Skeletal muscle satellite cell (primary cell): ENCODE results near the gene NR1I2.

Experiments
- H3K27me3 ChIP-seq: 2 replicates; pipeline ENCODE4 v1.7.0; 2013; ENCODE audit warnings: low read length; ENCODE audit not compliant: control insufficient read depth, insufficient read depth
- H3K36me3 ChIP-seq: 2 replicates; pipeline ENCODE4 v1.7.0; 2013; ENCODE audit warnings: mild to moderate bottlenecking, control low read depth, low read length; ENCODE audit not compliant: insufficient read depth
- H3K4me1 ChIP-seq: 2 replicates; pipeline ENCODE4 v1.7.0; 2013; ENCODE audit warnings: low read length; ENCODE audit not compliant: control insufficient read depth, insufficient read depth
- H3K4me2 ChIP-seq: 2 replicates; pipeline ENCODE4 v1.7.0; 2013; ENCODE audit warnings: mild to moderate bottlenecking, low read length
- H3K4me3 ChIP-seq: 2 replicates; pipeline ENCODE4 v1.7.0; 2013; ENCODE audit warnings: low read length
- H3K9ac ChIP-seq: 2 replicates; pipeline ENCODE4 v1.7.0; 2013; ENCODE audit warnings: mild to moderate bottlenecking, low read depth, low read length, moderate library complexity
- H3K9me3 ChIP-seq: replicated peaks from 2 replicates; pipeline ENCODE4 v1.7.0; 2013; ENCODE audit warnings: mild to moderate bottlenecking, control low read depth, low read length

NR1I2 gene

GRCh38 chr3:119782460-119782859, 559 bp downstream of the NR1I2 start:
- no peak overlapping the region for H3K9ac ChIP-seq
- H3K4me3 ChIP-seq = no peak overlapping the region
- peaks cover 23% of the 10 kb centered on the region for H3K4me1 ChIP-seq
- H3K4me2 ChIP-seq = no peak overlapping the region
- H3K27me3 ChIP-seq = no peaks in the 10 kb centered on the region
- H3K9me3 ChIP-seq = no peaks in the 10 kb centered on the region
- no peaks in the 10 kb centered on the region for H3K36me3 ChIP-seq

- Histone ChIP-seq H3K4me2 (no peak overlapping the region), H3K4me1 (peaks cover 19% of the 10 kb centered on the region), H3K9ac (no peak overlapping the region), H3K36me3 (no peaks in the 10 kb centered on the region), H3K9me3 (no peaks in the 10 kb centered on the region), H3K4me3 (no peak overlapping the region), H3K27me3 (no peaks in the 10 kb centered on the region)
Observed at GRCh38 chr3:119783255-119783654, 1.4 kb downstream of the NR1I2 start.

- Histone ChIP-seq H3K9me3 (no peaks in the 10 kb centered on the region), H3K4me2 (no peak overlapping the region)
Observed at GRCh38 chr3:119783883-119784282, 2.0 kb downstream of the NR1I2 start.

GRCh38 chr3:119786409-119786808, 4.5 kb downstream of the NR1I2 start:
- H3K36me3 ChIP-seq = no peaks in the 10 kb centered on the region
- no peak overlapping the region for H3K4me3 ChIP-seq
- no peak overlapping the region for H3K4me2 ChIP-seq
- no peak overlapping the region for H3K9ac ChIP-seq
- H3K9me3 ChIP-seq = no peaks in the 10 kb centered on the region
- no peaks in the 10 kb centered on the region for H3K27me3 ChIP-seq
- no peaks in the 10 kb centered on the region for H3K4me1 ChIP-seq

More at GRCh38 chr3:119783883-119784282, 2.0 kb downstream of the NR1I2 start:
- Histone ChIP-seq H3K36me3 (no peaks in the 10 kb centered on the region), H3K4me1 (peaks cover 13% of the 10 kb centered on the region), H3K9ac (no peak overlapping the region), H3K27me3 (no peaks in the 10 kb centered on the region), H3K4me3 (no peak overlapping the region)

- H3K9me3 ChIP-seq = no peaks in the 10 kb centered on the region
- no peak overlapping the region for H3K9ac ChIP-seq
- peaks cover 6% of the 10 kb centered on the region for H3K4me1 ChIP-seq
- no peaks in the 10 kb centered on the region for H3K27me3 ChIP-seq
- no peak overlapping the region for H3K4me3 ChIP-seq
- no peaks in the 10 kb centered on the region for H3K36me3 ChIP-seq
- no peak overlapping the region for H3K4me2 ChIP-seq
Observed at GRCh38 chr3:119790369-119790768, 8.5 kb downstream of the NR1I2 start.

- H3K4me3 ChIP-seq = no peak overlapping the region
- H3K9ac ChIP-seq = no peak overlapping the region
- H3K4me2 ChIP-seq = no peak overlapping the region
- no peaks in the 10 kb centered on the region for H3K36me3 ChIP-seq
- H3K9me3 ChIP-seq = no peaks in the 10 kb centered on the region
- peaks cover 8% of the 10 kb centered on the region for H3K4me1 ChIP-seq
- H3K27me3 ChIP-seq = no peaks in the 10 kb centered on the region
Observed at GRCh38 chr3:119792270-119792669, 10.4 kb downstream of the NR1I2 start.

GRCh38 chr3:119794401-119794800, 12.5 kb downstream of the NR1I2 start:
- H3K36me3 ChIP-seq = no peaks in the 10 kb centered on the region
- H3K4me1 ChIP-seq = peaks cover 8% of the 10 kb centered on the region
- no peaks in the 10 kb centered on the region for H3K9me3 ChIP-seq
- no peak overlapping the region for H3K4me3 ChIP-seq
- H3K27me3 ChIP-seq = no peaks in the 10 kb centered on the region
- H3K4me2 ChIP-seq = no peak overlapping the region
- no peak overlapping the region for H3K9ac ChIP-seq

- peaks cover 8% of the 10 kb centered on the region for H3K4me1 ChIP-seq
- no peak overlapping the region for H3K9ac ChIP-seq
- H3K4me3 ChIP-seq = no peak overlapping the region
- H3K9me3 ChIP-seq = no peaks in the 10 kb centered on the region
- H3K4me2 ChIP-seq = no peak overlapping the region
- no peaks in the 10 kb centered on the region for H3K27me3 ChIP-seq
- no peaks in the 10 kb centered on the region for H3K36me3 ChIP-seq
Observed at GRCh38 chr3:119794971-119795612, 13.2 kb downstream of the NR1I2 start.

GRCh38 chr3:119795849-119796248, 13.9 kb downstream of the NR1I2 start:
- Histone ChIP-seq H3K4me1 (peaks cover 8% of the 10 kb centered on the region), H3K4me2 (no peak overlapping the region), H3K9me3 (no peaks in the 10 kb centered on the region), H3K36me3 (no peaks in the 10 kb centered on the region), H3K4me3 (no peak overlapping the region), H3K27me3 (peaks cover 4% of the 10 kb centered on the region), H3K9ac (no peak overlapping the region)

GRCh38 chr3:119796368-119796767, 14.5 kb downstream of the NR1I2 start:
- Histone ChIP-seq H3K27me3 (peaks cover 5% of the 10 kb centered on the region), H3K4me3 (no peak overlapping the region)

GRCh38 chr3:119796785-119797184, 14.9 kb downstream of the NR1I2 start:
- Histone ChIP-seq H3K27me3 (peaks cover 5% of the 10 kb centered on the region), H3K4me1 (peaks cover 8% of the 10 kb centered on the region), H3K4me3 (no peak overlapping the region), H3K36me3 (no peaks in the 10 kb centered on the region), H3K4me2 (no peak overlapping the region), H3K9me3 (no peaks in the 10 kb centered on the region), H3K9ac (no peak overlapping the region)

More at GRCh38 chr3:119796368-119796767, 14.5 kb downstream of the NR1I2 start:
- Histone ChIP-seq H3K9ac (no peak overlapping the region), H3K4me2 (no peak overlapping the region), H3K9me3 (no peaks in the 10 kb centered on the region), H3K4me1 (peaks cover 8% of the 10 kb centered on the region), H3K36me3 (no peaks in the 10 kb centered on the region)

GRCh38 chr3:119800844-119801243, 18.9 kb downstream of the NR1I2 start:
- Histone ChIP-seq H3K4me3 (no peak overlapping the region), H3K9ac (no peak overlapping the region), H3K27me3 (peaks cover 8% of the 10 kb centered on the region), H3K4me1 (no peaks in the 10 kb centered on the region), H3K36me3 (no peaks in the 10 kb centered on the region), H3K9me3 (no peaks in the 10 kb centered on the region), H3K4me2 (no peak overlapping the region)
